Left renal cortex interstitium (tissue), 4 donors: ENCODE results near the gene CLPTM1. TPM values are rescaled to one million over a fixed set of nuclear protein-coding genes. Genes with fewer than 3 reads are reported as not detected.
"Not testable (repeated sequence)": the region's sequence is repeated elsewhere in the genome, so short reads cannot be mapped to it uniquely, and the experiment has no call there.

ENCODE experiments used
- DNase-seq, 4 donors: peaks; one replicate each; pipeline ENCODE4 v3.0.0-alpha.2; 2013; ENCODE audit warnings: low read depth in 4 of 4, low spot score in 2 of 4, missing footprints in 1 of 4
- polyA plus RNA-seq, 4 donors: library from polyadenylated mRNA; unstranded; fragments of 120-200 nt; gene quantifications; one replicate each; pipeline ENCODE4 v1.2.1, GENCODE V29; 2013; ENCODE audit not compliant: insufficient read length in 4 of 4

The CLPTM1 gene
- 100 to 1,000 TPM; 112 to 140 (median 116) TPM for polyA plus RNA-seq

- DNase-seq = peak; percentile 94 to 100 (median 96)
Observed at GRCh38 chr19:44954649-44955504, at the start of gene CLPTM1. Gene CLPTM1 (plus strand): TSS chr19:44955380. CDS start chr19:44955396, 16 bp downstream.

GRCh38 chr19:44905437-44906160, 49.6 kb upstream of the CLPTM1 start, which contains the start of gene APOE:
Gene APOE (plus strand): TSS chr19:44905796. CDS start chr19:44906625, 829 bp downstream.
- no peak for DNase-seq

GRCh38 chr19:44907613-44908012, 47.6 kb upstream of the CLPTM1 start:
- no peak for DNase-seq

- no peak for DNase-seq
Observed at GRCh38 chr19:44908074-44908835, 46.9 kb upstream of the CLPTM1 start.

GRCh38 chr19:44908836-44909261, 46.3 kb upstream of the CLPTM1 start:
- DNase-seq = no peak

- DNase-seq = no peak
Observed at GRCh38 chr19:44909775-44910174, 45.4 kb upstream of the CLPTM1 start.

- DNase-seq = not testable (repeated sequence)
Observed at GRCh38 chr19:44911896-44912295, 43.3 kb upstream of the CLPTM1 start.

GRCh38 chr19:44912854-44913253, 42.3 kb upstream of the CLPTM1 start:
- no peak for DNase-seq

GRCh38 chr19:44913512-44914432, 41.4 kb upstream of the CLPTM1 start:
- DNase-seq = not testable (repeated sequence)

GRCh38 chr19:44914433-44915206, 40.6 kb upstream of the CLPTM1 start, which contains the start of gene APOC1:
Gene APOC1 (plus strand): TSS chr19:44914608. CDS start chr19:44914892, 284 bp downstream.
- DNase-seq = peak; percentile 84 to 87 (median 86)

GRCh38 chr19:44924243-44924725, 30.9 kb upstream of the CLPTM1 start:
- DNase-seq = no peak

GRCh38 chr19:44925114-44925891, 29.9 kb upstream of the CLPTM1 start:
- no peak for DNase-seq

- not testable (repeated sequence) for DNase-seq
Observed at GRCh38 chr19:44926245-44927077, 28.7 kb upstream of the CLPTM1 start.

- DNase-seq = no peak
Observed at GRCh38 chr19:44927746-44928145, 27.4 kb upstream of the CLPTM1 start.

GRCh38 chr19:44930088-44930487, 25.1 kb upstream of the CLPTM1 start:
- DNase-seq = no peak

GRCh38 chr19:44931541-44931940, 23.6 kb upstream of the CLPTM1 start:
- no peak for DNase-seq

- DNase-seq = no peak
Observed at GRCh38 chr19:44939668-44940067, 15.5 kb upstream of the CLPTM1 start.
